NCI-H146 (cell line): ENCODE data around the gene WDR37.
A peak's percentile ranks its signal among the peaks of the same experiment; 100 is the strongest.

Source experiments
- DNase-seq: peaks from one replicate; lab custom pipeline; 2025; lab: John Stamatoyannopoulos, UW

The WDR37 gene

DNA sequence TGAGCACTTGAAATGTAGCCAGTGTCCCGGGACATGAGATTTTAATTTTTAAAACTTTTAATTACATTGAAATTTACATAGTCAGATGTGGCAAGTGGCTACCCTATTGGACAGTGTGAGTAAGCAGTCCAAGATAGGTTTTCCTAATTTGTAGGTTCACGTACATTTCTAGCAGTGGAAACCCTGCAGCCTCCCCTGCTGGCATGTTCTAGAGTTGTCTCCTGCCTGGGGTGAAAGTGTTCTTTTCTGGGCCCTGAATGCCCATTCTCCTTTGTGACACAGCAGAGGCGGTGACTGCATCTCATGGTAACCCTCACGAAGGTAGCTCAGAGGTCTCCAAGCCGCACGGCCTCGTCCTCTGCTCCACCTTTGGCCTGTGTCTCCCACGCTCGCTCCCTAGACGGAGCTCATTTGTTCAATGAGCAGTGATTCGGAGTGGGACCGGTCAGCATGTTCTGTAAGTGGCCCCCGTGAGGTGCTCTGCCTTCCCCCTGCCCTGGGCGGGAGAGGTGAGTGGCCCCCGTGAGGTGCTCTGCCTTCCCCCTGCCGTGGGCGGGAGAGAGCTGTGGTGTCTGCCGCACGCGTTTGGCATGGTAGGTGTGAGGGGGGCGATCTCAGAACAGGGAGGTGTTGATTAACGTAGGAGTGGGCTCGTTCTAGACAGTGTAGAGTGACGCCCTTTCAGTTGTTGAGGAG lies 18.0 kb downstream of the WDR37 start:
- no peak for DNase-seq

DNA sequence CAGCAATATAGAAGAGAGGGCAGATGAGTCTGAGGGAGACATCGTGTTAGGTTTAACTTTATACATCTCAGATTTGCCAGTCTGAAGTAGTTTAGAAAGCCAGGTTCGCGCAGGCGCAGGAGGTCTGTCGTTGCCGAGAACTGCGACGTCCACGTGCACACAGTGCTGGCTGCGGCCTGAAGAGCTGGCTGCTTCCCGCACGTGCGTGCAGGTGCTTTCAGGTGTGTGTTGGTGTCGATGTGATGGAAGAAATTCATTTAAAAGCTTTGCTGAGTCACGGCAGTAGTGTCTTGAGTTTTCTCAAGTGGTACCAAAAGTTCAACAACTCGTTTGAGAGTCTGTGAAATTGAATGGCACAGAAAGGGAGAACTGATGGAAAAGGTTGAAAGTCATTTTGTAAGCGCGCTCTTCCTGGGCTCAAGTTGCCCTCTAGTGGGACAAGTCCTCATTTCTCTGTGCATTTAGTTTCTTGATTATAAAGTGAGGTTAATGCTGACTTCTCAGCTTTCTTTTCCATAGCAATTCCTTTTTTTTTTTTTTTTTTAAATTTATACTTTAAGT lies 18.6 kb downstream of the WDR37 start:
- DNase-seq = no peak

DNA sequence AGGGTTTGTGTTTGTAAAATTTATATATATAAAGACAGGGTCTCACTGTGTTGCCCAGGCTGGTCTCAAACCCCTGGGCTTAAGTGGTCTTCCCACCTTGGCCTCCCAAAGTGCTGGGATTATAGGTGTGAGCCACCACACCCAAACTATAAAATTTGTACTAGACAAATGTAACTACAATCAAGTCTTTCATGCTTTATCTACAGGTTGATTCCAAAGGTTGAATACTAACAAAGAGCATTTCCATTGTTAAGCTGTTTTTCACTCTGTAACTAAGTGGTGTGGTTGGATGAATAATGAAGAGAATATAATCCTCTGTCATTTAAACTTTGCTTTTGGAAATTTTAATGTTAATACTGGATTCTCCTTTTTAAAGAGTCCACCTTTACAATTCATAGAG lies 22.5 kb downstream of the WDR37 start:
- DNase-seq = no peak

DNA sequence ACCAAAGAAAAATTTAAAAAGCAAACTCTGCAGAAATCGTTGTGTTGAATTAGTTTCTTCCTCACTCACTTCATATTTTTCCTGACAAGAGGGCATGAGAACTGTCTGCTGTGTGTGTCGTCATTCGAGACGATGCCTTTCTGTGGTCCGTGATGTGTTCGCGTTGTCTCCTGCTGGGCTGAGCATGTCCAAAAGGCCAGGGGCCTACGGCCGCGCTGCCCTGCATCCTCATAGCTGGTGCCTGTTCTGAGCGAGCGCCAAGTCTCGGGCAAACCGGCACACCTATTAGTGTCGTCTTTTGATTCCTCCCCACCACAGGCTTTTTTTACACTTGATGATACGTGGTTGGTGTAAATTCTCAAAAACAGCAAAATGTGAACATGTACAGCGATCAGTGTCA lies 27.4 kb downstream of the WDR37 start:
- DNase-seq = no peak

DNA sequence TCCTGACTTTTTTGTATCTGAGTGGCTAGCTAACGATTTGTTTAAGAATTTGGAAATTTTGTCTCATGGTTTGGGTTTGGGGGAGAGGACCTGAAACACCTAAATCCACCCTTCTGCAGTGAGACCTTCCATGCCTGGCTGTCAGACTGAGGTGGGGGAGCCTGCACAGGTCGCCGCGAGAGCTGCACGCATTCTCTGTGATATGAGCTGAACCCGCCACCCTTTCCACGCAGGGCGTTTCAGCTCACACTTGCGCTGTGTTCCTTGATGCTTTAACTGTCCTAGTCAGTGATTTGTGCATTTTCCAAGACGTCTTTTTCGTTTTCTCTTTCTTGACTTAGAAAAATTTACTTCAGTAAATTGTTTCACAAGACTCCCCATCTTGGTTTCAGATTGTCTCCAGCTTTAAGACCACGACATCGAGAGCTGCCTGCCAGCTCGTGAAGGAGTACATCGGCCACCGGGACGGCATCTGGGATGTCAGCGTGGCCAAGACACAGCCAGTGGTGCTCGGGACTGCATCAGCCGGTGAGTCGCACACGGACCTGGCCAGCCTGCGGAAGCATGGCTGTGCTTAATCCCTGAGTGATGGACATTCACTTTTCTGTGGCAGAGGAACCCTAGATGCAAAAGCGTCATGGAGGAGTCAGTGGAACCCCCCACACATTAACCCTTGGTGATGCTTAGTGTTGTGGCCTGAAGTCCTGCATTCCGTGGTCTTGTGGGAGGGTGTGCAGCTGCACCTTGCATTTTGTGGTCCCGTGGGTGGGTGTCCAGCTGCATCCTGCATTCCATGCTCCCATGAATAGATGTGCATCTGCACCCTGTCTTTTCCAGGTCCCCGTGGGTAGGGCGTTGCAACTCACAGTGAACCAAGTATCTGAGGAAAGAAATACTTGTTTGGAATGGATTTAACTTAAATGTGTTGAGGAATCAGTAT lies 28.1 kb downstream of the WDR37 start:
- no peak for DNase-seq

DNA sequence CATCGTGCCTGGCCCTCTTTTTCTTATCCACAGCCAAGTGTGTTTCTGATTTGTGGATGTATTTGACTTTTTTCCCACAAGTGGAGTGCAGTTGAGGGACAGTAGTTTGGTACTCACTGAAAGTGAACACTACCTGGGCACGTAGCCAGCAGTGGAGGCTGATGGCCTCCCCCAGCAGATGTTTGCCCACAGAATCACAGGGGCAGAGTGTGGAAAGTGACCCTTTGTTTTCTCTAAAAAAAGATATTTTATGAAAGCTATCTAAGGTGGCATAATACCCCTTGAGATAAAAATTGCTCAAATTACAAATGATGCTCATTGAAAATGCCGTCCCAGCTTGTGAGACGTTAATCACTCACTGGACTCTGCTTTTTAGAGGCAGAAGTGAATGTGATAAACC lies 29.1 kb downstream of the WDR37 start:
- DNase-seq = peak; percentile 83

DNA sequence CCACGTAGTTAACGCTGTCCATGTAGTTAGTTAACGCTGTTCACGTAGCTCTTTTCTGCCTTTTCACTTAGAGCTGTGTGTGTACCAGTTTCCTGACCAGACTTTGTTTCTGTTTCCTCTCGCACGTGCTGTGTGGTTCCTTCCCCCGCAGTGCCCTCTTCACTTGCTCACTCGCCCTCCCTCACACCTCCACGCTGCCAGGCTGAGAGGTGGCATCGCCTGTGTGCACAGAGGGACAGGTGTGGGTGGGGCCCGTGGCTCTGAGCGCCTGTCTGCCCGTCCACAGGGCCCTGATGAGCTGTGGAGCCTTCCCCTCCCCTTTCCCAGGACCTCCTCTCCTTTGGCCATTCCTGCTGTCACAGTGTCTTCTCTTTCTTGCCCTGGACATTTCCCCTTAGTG lies 30.6 kb downstream of the WDR37 start:
- DNase-seq = no peak

DNA sequence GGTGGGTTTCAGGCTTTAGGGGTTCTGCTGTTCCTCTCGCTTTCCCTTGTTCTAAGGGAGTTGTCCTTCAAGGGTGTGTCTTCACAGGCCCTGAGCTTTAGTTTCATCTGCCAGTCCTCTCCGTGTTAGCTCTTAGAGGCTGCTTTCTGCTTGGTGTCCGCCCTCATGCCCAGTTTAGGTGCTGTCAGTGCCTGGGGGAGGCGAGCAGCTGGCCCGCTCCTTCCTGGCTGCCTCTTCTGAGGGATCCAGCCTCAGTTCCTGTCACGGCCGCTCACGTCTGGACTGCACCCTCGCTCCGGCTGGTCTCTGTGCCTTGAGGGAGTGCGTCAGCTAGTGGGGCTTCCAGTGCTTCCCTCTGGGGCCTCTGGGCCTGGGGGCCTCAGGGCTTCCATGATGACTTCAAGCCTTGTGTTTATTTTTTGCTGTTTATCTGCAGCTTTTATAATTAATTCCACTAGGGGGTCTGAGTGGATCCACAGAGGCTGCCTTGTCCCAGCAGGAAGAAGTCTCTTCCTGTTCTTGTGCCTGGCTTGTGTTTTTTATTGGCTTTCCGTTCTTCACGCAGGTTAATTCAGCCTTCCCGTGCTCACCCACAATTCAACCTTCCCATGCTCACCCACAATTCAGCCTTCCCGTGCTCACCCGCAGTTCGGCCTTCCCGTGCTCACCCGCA lies 33.0 kb downstream of the WDR37 start:
- DNase-seq = peak; percentile 26

DNA sequence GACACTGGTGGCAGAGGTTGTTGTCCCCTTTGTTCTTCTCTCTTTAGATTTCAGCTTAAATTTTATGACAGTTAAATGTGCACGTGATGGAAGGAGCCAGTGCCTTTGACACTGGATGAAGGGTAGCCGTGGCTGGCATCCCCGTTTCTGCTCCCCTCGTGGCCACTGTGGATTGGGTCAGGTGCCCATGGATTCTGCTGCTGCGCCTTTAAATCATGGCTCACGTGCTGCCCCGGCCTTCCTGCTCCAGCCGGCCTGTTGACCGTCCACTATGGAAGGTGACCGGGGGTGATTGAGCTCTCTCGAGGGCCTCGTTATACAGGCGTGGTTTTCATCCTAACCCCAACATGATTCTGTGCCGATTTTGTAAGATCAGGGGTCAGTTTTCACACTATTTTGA lies 34.5 kb downstream of the WDR37 start:
- no peak for DNase-seq

DNA sequence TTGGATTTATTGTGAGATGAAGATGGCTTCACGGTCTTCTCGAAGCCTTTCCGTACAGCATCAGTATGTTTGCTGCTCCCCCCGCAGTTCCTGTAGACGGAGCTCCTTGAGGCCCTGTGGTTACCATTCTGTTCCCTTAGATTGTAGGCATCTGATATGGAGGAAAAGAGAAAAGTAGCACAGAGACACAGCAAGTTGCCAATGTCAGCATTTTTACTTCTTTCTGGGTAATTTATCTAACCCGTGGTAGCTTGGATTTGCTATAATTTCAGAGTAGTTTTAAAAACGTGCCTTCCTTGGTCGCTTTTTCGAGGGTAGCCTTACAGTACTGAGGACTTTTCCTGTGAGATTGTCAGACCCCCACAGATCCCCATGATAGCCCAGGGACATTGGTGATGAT lies 37.5 kb downstream of the WDR37 start:
- no peak for DNase-seq

DNA sequence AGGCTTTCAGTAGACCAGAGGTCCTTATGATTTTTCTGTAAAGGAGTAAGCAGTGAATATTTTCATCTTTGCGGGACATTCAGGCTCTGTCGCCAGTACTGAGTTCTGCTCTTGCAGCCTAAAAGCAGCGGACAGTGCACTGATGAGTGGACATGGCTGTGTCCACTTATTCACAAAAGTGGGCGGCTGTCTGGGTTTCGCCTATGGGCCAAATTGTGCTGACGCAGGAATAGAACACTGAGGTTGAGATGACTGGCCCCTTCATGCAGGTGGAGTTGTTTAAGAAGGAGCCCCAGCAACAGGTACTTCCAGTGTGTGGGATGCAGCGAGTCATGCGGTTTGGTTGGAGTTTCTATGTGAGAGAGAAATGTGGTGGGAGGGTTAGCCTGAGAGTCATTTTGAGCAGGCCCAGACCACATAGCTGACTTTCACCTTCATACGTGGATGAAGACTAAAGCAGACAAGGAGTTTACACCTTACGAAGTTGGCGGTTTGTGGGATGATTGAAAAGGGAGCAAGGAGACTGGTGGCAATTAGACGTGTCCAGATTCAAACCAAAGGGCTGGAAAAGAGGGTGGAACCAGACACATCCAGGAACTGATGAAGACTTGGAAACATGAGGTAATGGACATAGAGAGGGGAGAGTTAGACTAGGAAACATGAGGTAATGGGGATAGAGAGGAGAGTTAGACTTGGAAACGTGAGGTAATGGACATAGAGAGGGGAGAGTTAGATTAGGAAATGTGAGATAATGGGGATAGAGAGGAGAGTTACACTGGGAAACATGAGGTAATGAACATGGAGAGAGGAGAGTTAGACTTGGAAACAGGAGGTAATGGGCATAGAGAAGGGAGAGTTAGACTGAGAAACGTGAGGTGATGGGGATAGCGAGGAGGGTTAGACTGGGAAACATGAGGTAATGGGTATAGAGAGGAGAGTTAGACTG lies 38.2 kb downstream of the WDR37 start:
- DNase-seq = no peak

DNA sequence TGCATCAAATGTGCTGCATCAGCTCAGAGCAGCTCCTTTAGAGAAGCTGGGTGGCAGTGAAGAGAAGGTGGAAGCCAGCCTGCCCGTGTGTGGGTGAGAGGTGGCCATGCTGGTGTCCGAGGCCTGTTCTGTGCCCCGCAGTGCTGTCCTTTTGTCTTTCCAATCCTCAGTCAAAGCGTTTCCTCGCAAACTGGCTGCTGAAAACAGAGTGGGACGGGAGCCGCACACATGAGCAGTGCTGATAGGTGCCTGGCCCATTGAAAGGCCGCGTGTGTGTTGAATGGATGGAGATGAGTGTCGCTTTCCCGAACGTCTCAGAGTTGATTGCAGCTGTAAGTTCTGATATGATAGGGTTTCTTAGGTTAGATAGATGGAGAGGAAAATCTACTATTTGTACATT lies 39.3 kb downstream of the WDR37 start:
- DNase-seq = no peak

DNA sequence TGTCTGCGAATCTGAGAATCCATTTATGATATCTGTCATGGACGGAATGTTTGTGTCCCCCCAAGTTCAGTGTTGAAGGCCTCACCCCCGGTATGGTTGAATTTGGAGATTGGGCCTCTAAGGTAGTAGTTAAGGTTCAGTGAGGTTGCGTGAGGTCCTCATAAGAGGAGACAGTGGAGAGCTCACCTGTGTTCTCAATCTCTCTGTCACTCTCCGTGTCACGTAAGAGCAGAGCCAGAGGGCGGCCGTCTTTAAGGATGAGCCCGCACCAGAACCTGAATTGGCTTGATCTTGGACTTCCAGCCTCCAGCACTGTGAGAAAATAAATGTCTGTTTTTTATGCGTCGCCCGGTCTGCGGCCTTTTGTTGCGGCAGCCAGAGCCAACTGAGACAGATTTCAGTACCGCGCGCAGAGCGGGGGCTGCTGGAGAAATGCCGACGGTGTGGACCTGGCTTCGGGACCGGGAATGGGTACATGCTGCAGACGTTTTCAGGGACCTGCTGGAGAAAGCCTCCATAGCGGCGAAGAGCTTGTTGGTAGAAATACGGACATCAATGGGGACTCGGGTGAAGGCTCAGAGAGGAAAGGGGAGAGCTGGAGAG lies 40.2 kb downstream of the WDR37 start:
- DNase-seq = no peak

DNA sequence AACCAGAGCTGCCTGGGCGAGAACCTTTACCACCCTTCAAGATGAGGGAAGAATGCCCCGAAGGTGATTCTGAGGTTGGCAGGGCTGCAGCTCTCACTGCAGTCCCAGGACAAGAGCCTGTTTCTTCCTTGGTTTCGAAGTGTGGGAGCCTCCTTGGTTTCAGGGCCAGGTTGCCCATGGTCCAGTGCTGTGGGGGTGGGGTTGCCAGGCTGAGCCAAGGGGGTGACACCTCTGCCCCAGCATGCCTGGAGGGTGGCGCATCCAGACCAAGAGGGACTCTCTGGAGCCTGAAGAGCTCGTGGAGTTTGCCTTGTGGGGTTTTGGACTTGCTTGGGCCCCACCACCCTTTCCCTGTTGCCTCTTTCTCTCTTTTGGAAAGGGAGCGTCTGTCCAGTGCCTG lies 41.3 kb downstream of the WDR37 start:
- DNase-seq = no peak

DNA sequence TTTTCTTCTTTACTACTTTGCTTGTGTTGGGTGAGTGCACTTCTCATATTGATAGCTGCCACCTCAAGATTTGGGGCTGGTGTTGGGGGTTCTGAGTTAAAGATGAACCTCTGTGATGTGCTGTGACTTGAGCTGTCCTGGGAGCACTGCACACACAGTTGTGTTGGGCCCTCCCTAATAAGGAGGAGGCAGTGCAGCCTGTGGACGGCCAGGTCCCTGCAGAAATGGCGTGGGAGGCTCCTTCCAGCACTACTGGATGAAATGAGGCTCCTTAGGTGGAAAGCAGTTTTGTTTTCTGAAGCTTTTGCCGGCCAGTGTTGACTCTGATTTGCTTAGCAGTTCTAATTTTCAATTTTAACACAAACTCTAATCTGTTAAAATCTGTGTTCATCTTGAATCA lies 44.0 kb downstream of the WDR37 start:
- DNase-seq = no peak

DNA sequence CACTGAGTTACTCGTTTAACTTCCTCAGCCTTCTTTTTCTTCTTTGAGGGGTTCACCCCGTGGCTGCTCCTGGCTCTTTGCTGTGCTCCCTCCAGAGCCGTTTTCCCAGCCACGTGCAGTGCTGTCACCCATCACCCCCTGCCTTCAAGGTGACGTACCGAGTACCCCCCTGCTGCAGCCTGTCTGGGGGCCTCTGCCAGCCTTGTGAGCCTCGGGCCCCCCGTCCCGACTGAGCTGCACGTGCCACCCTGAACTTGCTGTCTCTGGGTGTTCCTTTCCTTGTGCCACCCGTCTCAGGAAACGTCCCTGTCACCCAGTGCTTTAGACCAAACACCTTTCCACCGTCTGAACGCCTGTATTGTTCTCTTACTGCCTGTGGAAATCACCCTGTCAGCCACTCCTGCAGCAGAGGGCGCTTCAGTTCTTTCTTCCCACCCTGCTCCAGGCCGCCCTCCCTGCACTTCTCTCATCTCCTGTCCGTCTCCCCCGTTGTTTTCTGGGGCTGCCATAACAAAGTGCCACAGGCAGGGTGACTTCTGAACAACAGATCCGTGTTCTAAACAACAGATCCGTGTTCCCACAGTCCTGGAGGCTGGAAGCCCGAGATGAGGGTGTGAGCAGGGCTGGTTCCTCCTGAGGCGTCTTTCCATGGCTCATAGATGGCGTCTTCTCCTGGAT lies 44.6 kb downstream of the WDR37 start:
- peak; percentile 19 for DNase-seq

DNA sequence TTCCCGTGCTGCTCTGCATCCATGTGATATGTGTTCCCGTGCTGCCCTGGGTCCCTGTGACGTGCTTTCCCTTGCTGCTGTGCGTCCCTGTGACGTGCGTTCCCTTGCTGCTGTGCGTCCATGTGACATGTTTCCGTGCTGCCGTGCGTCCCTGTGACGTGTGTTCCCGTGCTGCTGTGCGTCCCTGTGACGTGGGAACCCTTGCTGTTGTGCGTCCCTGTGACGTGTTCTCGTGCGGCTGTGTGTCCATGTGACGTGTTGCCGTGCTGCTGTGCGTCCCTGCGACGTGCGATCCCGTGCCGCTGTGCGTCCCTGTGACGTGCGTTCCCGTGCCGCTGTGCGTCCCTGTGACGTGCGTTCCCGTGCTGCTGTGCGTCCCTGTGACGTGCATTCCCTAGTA lies 45.8 kb downstream of the WDR37 start:
- no peak for DNase-seq

DNA sequence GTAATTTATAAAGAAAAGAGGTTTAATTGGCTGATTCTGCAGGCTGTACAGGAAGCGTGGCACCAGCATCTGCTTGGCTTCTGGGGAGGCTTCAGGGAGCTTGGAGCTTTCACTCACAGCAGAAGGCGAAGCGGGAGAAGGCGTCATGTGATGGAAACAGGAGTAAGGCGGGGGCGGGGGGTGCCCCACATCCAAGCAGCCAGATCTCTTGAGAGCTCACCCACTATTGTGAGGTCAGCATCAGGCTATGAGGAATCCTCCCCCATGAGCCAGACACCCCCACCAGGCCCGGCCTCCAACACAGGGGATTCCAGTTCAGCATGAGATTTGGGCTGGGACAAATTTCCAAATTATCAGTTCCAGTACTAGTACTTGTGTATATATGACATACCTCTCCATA lies 46.2 kb downstream of the WDR37 start:
- no peak for DNase-seq

DNA sequence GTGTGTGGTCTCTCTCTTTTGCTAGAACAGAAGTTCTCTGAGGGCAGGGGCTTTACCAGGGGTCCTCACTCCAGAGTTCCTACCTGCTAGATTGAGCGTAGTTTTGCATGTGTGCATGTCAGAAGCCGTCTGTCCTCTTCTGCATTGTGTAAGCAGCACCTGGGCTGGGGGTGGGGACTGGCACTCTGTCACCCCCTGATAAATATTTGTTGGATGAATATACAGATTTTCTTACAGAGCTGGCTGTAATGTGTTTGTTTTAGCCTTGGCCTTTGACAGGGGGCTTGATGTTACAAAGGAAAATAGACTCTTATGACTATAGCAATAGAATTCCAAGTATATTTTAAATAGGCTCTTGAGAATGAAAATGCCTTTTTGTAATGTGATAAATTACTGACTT lies 46.6 kb downstream of the WDR37 start:
- no peak for DNase-seq

DNA sequence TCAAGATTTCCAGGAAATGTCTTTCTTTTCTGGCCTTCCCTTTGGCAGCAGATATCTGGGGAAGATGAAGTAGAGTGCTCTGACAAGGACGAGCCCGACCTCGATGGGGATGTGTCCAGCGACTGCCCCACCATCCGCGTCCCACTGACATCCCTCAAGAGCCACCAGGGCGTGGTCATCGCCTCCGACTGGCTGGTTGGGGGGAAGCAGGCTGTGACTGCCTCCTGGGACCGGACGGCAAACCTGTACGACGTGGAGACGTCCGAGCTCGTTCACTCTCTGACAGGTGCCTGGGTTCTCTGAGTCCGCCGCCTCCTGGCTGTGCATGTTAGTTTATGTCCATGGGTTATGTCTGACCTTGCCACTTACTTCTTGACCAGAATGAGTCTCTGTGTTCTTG lies 47.4 kb downstream of the WDR37 start:
- no peak for DNase-seq
